ENCODE data around the gene SLC35F3. TPM values are rescaled to one million over a fixed set of nuclear protein-coding genes. Genes with fewer than 3 reads are reported as not detected.

The SLC35F3 gene
- polyA plus RNA-seq, 1 donor from 2014 or later = 13.9 TPM

DNA sequence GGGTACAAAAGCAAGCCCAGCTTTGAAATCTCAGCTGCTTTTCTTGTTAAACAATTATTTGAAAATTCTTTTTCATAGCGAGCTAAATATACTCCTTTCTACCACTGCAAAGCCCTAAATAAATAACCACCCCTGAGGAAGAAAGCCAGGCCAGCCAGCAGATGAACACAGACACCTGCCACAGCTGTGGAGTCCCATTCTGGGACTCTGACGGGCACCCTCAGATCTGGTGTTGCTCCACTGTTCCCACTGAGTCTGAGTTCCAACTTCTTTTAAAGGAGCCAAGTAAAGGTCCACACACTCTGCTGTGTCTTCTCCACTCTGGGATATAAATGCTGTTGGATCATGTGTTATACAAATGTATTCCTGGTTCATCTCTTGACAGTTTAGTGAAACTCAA lies 391.1 kb downstream of the SLC35F3 start:
- Histone ChIP-seq H3K79me2 (replicated peaks; ENCODE audit: insufficient read depth, low read length) (no peaks in the 10 kb centered on the region), H4K20me1 (ENCODE audit: insufficient read depth) (no peaks in the 10 kb centered on the region), H3K4me2 (ENCODE audit: low read length) (no peak overlapping the region), H3K4me3 (ENCODE audit: low read length) (no peak overlapping the region), H3F3A (ENCODE audit: insufficient read depth, low read length, poor library complexity, severe bottlenecking) (no peaks in the 10 kb centered on the region), H3K9me3 (ENCODE audit: low read length) (peaks cover 7% of the 10 kb centered on the region), H3K27ac (ENCODE audit: low read length) (no peak overlapping the region), H3K27me3 (ENCODE audit: insufficient read depth, low read depth, low read length) (no peaks in the 10 kb centered on the region), H2AFZ (ENCODE audit: low read depth, low read length) (no peak overlapping the region), H3K36me3 (ENCODE audit: insufficient read depth, low read length) (no peaks in the 10 kb centered on the region), H3K9me2 (ENCODE audit: insufficient read depth, low read length) (no peaks in the 10 kb centered on the region), H3K9ac (ENCODE audit: low read length) (no peak overlapping the region)
- TF ChIP-seq EP300 (conservative IDR thresholded peaks at IDR 0.05; ENCODE audit: poor library complexity, severe bottlenecking) = no peak
- no peak for TF ChIP-seq CTCF (IDR thresholded peaks at IDR 0.05; ENCODE audit: poor library complexity, severe bottlenecking)
- no peak for TF ChIP-seq TAF1 (IDR thresholded peaks at IDR 0.05; ENCODE audit: low read depth)
- no peak for TF ChIP-seq POLR2AphosphoS5 (IDR thresholded peaks at IDR 0.05)
- TF ChIP-seq RAD21 (conservative IDR thresholded peaks at IDR 0.05) = no peak
- no peak for TF ChIP-seq EZH2 (IDR thresholded peaks at IDR 0.05; ENCODE audit: borderline replicate concordance, insufficient read depth, low read length, poor library complexity, severe bottlenecking)
- TF ChIP-seq SMC3 (conservative IDR thresholded peaks at IDR 0.05; ENCODE audit: poor library complexity) = no peak
- no peak for TF ChIP-seq MXI1 (conservative IDR thresholded peaks at IDR 0.05; ENCODE audit: poor library complexity, severe bottlenecking)
- TF ChIP-seq, protein P1, sequence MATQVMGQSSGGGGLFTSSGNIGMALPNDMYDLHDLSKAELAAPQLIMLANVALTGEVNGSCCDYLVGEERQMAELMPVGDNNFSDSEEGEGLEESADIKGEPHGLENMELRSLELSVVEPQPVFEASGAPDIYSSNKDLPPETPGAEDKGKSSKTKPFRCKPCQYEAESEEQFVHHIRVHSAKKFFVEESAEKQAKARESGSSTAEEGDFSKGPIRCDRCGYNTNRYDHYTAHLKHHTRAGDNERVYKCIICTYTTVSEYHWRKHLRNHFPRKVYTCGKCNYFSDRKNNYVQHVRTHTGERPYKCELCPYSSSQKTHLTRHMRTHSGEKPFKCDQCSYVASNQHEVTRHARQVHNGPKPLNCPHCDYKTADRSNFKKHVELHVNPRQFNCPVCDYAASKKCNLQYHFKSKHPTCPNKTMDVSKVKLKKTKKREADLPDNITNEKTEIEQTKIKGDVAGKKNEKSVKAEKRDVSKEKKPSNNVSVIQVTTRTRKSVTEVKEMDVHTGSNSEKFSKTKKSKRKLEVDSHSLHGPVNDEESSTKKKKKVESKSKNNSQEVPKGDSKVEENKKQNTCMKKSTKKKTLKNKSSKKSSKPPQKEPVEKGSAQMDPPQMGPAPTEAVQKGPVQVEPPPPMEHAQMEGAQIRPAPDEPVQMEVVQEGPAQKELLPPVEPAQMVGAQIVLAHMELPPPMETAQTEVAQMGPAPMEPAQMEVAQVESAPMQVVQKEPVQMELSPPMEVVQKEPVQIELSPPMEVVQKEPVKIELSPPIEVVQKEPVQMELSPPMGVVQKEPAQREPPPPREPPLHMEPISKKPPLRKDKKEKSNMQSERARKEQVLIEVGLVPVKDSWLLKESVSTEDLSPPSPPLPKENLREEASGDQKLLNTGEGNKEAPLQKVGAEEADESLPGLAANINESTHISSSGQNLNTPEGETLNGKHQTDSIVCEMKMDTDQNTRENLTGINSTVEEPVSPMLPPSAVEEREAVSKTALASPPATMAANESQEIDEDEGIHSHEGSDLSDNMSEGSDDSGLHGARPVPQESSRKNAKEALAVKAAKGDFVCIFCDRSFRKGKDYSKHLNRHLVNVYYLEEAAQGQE (IDR thresholded peaks at IDR 0.05; ENCODE audit: borderline replicate concordance) = no peak

- Histone ChIP-seq H3K4me2 (ENCODE audit: low read length) (no peak overlapping the region), H3K36me3 (ENCODE audit: insufficient read depth, low read length) (no peaks in the 10 kb centered on the region), H3K27me3 (ENCODE audit: insufficient read depth, low read depth, low read length) (no peaks in the 10 kb centered on the region), H3K27ac (ENCODE audit: low read length) (no peak overlapping the region), H3K9me2 (ENCODE audit: insufficient read depth, low read length) (no peaks in the 10 kb centered on the region), H3K9ac (ENCODE audit: low read length) (no peak overlapping the region), H3K9me3 (ENCODE audit: low read length) (peaks cover 5% of the 10 kb centered on the region), H2AFZ (ENCODE audit: low read depth, low read length) (no peak overlapping the region), H3K79me2 (replicated peaks; ENCODE audit: insufficient read depth, low read length) (no peaks in the 10 kb centered on the region), H3K4me3 (ENCODE audit: low read length) (no peak overlapping the region), H4K20me1 (ENCODE audit: insufficient read depth) (no peaks in the 10 kb centered on the region), H3F3A (ENCODE audit: insufficient read depth, low read length, poor library complexity, severe bottlenecking) (no peaks in the 10 kb centered on the region)
- TF ChIP-seq TAF1 (IDR thresholded peaks at IDR 0.05; ENCODE audit: low read depth) (no peak), SMC3 (conservative IDR thresholded peaks at IDR 0.05; ENCODE audit: poor library complexity) (no peak), EP300 (conservative IDR thresholded peaks at IDR 0.05; ENCODE audit: poor library complexity, severe bottlenecking) (no peak), EZH2 (IDR thresholded peaks at IDR 0.05; ENCODE audit: borderline replicate concordance, insufficient read depth, low read length, poor library complexity, severe bottlenecking) (no peak), CTCF (IDR thresholded peaks at IDR 0.05; ENCODE audit: poor library complexity, severe bottlenecking) (no peak), RAD21 (conservative IDR thresholded peaks at IDR 0.05) (no peak), MXI1 (conservative IDR thresholded peaks at IDR 0.05; ENCODE audit: poor library complexity, severe bottlenecking) (no peak), POLR2AphosphoS5 (IDR thresholded peaks at IDR 0.05) (no peak)
- TF ChIP-seq, protein P1 (IDR thresholded peaks at IDR 0.05; ENCODE audit: borderline replicate concordance) = no peak
These were observed 392.0 kb downstream of the SLC35F3 start for GRCh38 chr1:234296496-234296895.
